Right ventricle myocardium inferior (tissue), 1 donor: ENCODE data around the gene G6PC2. TPM values are rescaled to one million over a fixed set of nuclear protein-coding genes. Genes with fewer than 3 reads are reported as not detected.

Experiments used
- ATAC-seq: fragments of 200-7000 bp; cut with Tn5 transposase; one replicate; pipeline ENCODE4 v1.9.1; 2020; ENCODE audit warnings: mild to moderate bottlenecking, moderate library complexity
- DNase-seq: peaks from one replicate; pipeline ENCODE4 v3.0.0; 2021; ENCODE audit errors: missing footprints
- intact Hi-C: fragments of 100-400 bp; cut with DNase I; formaldehyde crosslinking; loops from one replicate; pipeline ENCODE4 v1.11.0; 2022
- total RNA-seq: library from RNA; stranded (reverse); fragmentation: NEBNext Ultra II Directional; extraction: Animal tissue kit (Norgen Biotek cat#: 25700); gene quantifications from one replicate; pipeline ENCODE4 v1.2.1, GENCODE V29; 2021
- donor health status: DM: no; HTN: yes; CAD: no; lungs with severe emphysema.

G6PC2 gene
- total RNA-seq, 1 donor from 2014 or later: not detected

GRCh38 chr2:168935810-168936581, 34.9 kb downstream of the G6PC2 start:
- ATAC-seq (no peak), DNase-seq (no peak)
- intact Hi-C loops: no loop called here

GRCh38 chr2:168939061-168939460, 38.0 kb downstream of the G6PC2 start:
- intact Hi-C loops: no loop called here
- ATAC-seq (no peak), DNase-seq (no peak)

DNA sequence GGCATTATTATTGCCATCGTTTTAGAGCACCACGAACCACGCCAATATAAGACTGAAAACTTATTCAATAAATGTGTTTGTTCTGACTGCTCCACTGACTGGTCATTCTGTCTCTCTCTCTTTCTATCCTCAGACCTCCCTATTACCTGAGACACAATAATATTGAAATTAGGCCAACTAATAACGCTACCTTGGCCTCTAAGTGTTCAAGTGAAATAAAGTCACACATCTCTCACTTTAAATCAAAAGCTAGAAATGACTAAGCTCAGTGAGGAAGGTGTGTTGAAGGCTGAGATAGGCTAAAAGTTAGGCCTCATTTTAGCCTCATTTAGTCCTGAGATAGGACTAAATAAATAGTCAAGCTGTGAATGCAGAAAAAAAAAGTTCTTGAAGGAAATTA, 38.8 kb downstream of the G6PC2 start:
- no peak for ATAC-seq
- intact Hi-C loops: no loop called here
- DNase-seq: no peak

GRCh38 chr2:168941297-168941696, 40.2 kb downstream of the G6PC2 start:
- intact Hi-C loops: no loop called here
- DNase-seq: no peak
- ATAC-seq: no peak

- DNase-seq: no peak
- intact Hi-C loops: no loop called here
- no peak for ATAC-seq
Measured at GRCh38 chr2:168944065-168944464, 43.0 kb downstream of the G6PC2 start.

DNA sequence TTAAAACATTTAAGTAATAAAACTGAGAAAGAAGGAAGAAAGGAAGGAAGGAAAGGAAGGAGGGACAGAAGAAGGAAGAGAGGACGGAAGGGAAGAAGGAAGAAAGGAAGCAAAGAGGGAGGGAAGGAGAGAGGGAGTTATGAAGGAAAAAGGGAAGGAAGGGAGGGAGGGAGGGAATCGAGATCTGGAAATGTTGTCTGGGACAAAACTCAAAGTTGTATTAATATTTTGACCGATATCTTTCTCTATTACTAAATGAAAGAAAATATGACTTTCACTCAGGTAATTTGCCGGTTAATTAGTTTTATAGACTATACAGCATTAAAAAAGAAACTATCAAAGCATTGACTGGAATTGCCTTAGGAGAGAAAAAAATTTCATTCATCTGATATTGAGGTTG, 44.4 kb downstream of the G6PC2 start:
- intact Hi-C loops: no loop called here
- ATAC-seq (no peak), DNase-seq (no peak)

DNA sequence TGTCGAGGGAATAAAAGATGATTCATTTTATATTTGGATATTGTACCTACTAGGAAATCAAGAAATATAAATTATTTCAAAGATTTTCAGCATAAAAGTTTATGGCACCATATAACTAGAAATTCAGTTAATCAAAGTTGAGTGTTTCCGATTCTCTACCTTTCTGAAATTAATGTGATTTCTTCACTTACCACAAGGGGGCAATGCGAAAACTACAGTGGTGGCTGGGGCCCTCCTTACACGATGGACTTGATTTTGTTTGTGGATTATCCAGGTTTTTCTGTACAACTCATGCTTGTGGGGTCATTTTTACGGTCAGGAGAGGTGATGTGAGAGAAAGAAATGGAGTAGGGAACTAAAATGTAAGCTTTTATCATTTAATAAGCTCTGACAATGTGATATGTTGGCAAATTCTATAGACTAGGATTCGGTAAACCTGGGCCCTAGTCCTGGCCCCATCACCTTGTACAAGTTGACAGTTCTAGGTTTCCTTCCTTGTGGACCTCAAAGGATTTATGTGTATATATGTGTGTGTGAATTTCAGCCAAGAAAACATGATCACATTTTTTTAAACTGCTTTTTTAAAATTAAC, 47.6 kb downstream of the G6PC2 start:
- intact Hi-C loops: no loop called here
- no peak for ATAC-seq
- no peak for DNase-seq

DNA sequence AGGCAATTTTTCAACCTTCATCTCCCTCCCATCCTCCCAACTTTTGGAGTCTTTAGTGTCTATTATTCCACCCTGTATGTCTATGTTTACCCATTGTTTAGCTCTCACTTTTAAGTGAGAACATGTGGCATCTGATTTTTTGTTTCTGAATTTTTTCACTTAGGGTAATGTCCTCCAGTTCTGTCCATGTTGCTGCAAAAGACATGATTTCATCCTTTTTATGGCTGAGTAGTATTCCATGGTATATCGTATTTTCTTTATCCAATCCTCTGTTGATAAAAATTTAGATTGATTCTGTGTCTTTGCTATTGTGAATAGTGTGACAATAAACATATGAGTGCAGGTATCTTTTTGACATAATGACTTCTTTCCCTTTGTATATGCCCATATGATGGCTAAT, 48.2 kb downstream of the G6PC2 start:
- DNase-seq (no peak), ATAC-seq (no peak)
- intact Hi-C loops: no loop called here

GRCh38 chr2:168951871-168952270, 50.8 kb downstream of the G6PC2 start:
- DNase-seq (no peak), ATAC-seq (no peak)
- intact Hi-C loops: no loop called here

- ATAC-seq: no peak
- no peak for DNase-seq
- intact Hi-C loops: no loop called here
Measured at GRCh38 chr2:168952424-168952823, 51.3 kb downstream of the G6PC2 start.

- no peak for ATAC-seq
- intact Hi-C loops: no loop called here
- DNase-seq: no peak
Measured at GRCh38 chr2:168954256-168954655, 53.2 kb downstream of the G6PC2 start.

DNA sequence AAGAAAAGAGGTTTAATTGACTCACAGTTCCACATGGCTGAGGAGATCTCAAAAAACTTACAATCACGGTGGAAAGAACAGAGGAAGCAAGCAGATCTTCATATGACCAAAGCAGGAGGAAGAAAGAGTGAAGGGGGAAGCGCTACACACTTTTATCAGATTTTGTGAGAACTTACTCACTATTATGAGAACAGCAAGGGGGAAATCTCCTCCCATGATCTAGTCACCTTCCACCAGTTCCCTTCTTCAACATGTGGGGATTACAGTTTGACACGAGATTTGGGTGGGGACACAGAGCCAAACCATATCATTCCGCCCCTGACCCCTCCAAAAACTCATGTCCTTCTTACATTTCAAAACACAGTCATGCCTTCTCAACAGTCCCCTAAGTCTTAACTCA, 54.2 kb downstream of the G6PC2 start:
- intact Hi-C loops: no loop called here
- ATAC-seq (no peak), DNase-seq (no peak)

DNA sequence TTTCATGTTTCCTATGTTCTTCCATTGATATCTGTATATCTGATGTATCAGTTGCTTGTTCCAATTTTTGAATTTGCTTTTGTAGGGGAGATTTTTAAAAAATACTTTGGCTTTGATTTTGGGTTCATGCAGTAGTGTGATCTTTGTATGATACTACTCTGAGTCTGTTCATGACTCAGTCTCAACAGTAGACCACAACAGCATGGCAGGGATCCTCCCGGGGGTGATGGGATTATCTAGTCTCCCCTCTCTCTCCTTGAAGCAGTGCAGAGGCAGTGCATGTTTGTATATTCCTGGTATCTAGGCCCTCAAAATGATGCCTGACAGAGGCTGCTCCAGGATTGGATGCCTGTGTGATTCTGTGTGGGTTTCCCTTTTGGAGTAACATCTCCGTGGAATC, 55.3 kb downstream of the G6PC2 start:
- intact Hi-C loops: no loop called here
- DNase-seq: no peak
- no peak for ATAC-seq

Other genes with a start within 250 kb of the G6PC2 start
- gene NOSTRIN, start 98.7 kb upstream of the G6PC2 start, total RNA-seq: 16.9 TPM
- gene SPC25, start 10.9 kb upstream of the G6PC2 start, total RNA-seq: 0.60 TPM
- gene ABCB11, start 130.0 kb downstream of the G6PC2 start, total RNA-seq: 0.32 TPM
- gene DHRS9, start 168.3 kb downstream of the G6PC2 start, total RNA-seq: 0.81 TPM